Prostate gland (tissue), 2 donors: Measurements from ENCODE around the gene VPS39.

Experiments
- CTCF ChIP-seq, 4 experiments: fragments of 200-600 bp in 2 of 4; fragments of 450-650 bp in 2 of 4; sonication (generic) in 2 of 4; IDR thresholded peaks; 1 replicate in 3 of 4; 2 replicates in 1 of 4; pipeline ENCODE4 v1.5.1; 2016 to 2019; ENCODE audit warnings: antibody characterized with exemption in 4 of 4, mild to moderate bottlenecking in 2 of 4, moderate library complexity in 2 of 4
- POLR2AphosphoS5 ChIP-seq: sonication (generic); formaldehyde crosslinking; IDR thresholded peaks from one replicate; pipeline ENCODE4 v1.6.1; 2017; ENCODE audit warnings: antibody characterized with exemption

GRCh38 chr15:42213511-42213910, 5.4 kb upstream of the VPS39 start:
- no peak for TF ChIP-seq POLR2AphosphoS5
- TF ChIP-seq CTCF (IDR thresholded peaks at IDR 0.05), result no peak
